Testis (tissue), 2 donors: Measurements from ENCODE around the gene LRRFIP2.
"Not testable (repeated sequence)": the region's sequence is repeated elsewhere in the genome, so short reads cannot be mapped to it uniquely, and the experiment has no call there.

Source experiments
- CTCF ChIP-seq, 3 experiments: fragments of 450-650 bp in 2 of 3; fragments of 200-600 bp in 1 of 3; sonication (generic) in 1 of 3; IDR thresholded peaks; one replicate each; pipeline ENCODE4 v1.5.1; 2016 to 2019; ENCODE audit warnings: antibody characterized with exemption in 3 of 3, mild to moderate bottlenecking in 2 of 3, moderate library complexity in 1 of 3
- POLR2A ChIP-seq: fragments of 450-650 bp; IDR thresholded peaks from one replicate; pipeline ENCODE4 v1.6.1; 2017; ENCODE audit warnings: antibody characterized with exemption, mild to moderate bottlenecking, moderate library complexity

GRCh38 chr3:37042712-37043111 is 131.7 kb downstream of the LRRFIP2 start:
- TF ChIP-seq POLR2A; CTCF (IDR thresholded peaks at IDR 0.05): not testable (repeated sequence)
